RWPE1 (cell line): Measurements from ENCODE around the gene FAM227B.

Source experiments
- CTCF ChIA-PET: fragments of 350-600 bp; sonication (Branson Sonifier 250); formaldehyde crosslinking; extraction: SDS; loops from one replicate; lab custom pipeline; 2021; lab: Yijun Ruan, JAX
- POLR2A ChIA-PET: fragments of 400-600 bp; formaldehyde crosslinking; extraction: SDS; loops from one replicate; lab custom pipeline; 2020; ENCODE audit warnings: antibody characterized with exemption; ENCODE audit not compliant: low non-redundant PET; lab: Yijun Ruan, JAX
- DNase-seq: peaks from one replicate; pipeline ENCODE4 v3.0.0; 2012; ENCODE audit warnings: low spot score
- H3K27ac ChIP-seq: fragments of 450-650 bp; 2 replicates; pipeline ENCODE4 v1.5.1; 2017
- TF ChIP-seq, protein P1 (sequence below): fragments of 450-650 bp; conservative IDR thresholded peaks from 2 replicates; pipeline ENCODE4 v1.5.1; 2017; ENCODE audit warnings: low read depth, mild to moderate bottlenecking

Gene FAM227B

DNA sequence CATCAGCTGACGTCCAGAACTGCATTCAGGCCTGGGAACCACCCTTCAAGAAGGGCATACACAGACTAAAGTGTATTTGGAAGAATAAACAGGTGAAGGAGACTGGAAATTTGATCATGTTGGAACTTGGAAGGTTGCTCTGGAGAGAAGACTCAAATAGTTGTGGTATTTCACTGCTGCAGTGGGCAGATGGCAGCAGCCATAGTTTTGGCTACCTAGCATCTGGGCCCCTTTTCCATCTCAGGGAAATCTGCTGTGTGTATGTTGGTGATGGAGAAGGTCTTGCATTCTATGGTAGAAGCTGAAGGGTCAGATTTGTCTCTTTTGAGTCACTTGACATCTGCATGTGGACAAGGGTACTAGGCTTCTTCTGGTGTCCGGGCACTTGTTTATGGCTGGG is 311.9 kb downstream of the FAM227B start:
- ChIA-PET POLR2A (no interaction called here), CTCF (interaction anchor here (0.7 kb wide), 1 partner anchor 36 kb away, joined by 3 read pairs; no protein-coding TSS in a partner anchor)
- no peak overlapping the region for H3K27ac ChIP-seq
- TF ChIP-seq, protein P1, sequence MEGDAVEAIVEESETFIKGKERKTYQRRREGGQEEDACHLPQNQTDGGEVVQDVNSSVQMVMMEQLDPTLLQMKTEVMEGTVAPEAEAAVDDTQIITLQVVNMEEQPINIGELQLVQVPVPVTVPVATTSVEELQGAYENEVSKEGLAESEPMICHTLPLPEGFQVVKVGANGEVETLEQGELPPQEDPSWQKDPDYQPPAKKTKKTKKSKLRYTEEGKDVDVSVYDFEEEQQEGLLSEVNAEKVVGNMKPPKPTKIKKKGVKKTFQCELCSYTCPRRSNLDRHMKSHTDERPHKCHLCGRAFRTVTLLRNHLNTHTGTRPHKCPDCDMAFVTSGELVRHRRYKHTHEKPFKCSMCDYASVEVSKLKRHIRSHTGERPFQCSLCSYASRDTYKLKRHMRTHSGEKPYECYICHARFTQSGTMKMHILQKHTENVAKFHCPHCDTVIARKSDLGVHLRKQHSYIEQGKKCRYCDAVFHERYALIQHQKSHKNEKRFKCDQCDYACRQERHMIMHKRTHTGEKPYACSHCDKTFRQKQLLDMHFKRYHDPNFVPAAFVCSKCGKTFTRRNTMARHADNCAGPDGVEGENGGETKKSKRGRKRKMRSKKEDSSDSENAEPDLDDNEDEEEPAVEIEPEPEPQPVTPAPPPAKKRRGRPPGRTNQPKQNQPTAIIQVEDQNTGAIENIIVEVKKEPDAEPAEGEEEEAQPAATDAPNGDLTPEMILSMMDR: no peak
- DNase-seq: no peak

DNA sequence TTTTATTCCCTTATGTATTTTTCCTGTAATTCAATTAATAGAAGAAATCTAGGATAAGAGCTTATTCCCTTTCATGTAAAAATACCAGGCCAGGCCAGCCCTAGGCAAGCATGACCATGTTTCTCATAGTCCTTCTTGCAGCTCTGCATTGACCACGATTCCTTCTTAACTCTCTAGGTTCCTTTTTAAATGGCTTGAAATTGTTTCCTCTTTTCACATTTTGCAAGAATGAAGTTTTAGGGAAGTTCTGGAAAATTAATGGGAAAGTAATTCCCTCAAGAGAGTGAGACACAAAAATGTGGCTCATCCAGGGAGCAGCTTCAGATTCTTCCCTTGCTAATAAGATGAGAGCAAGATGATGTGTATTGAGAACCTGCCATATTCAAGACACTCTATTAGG is 314.1 kb downstream of the FAM227B start:
- ChIA-PET POLR2A (no interaction called here), CTCF (no interaction called here)
- TF ChIP-seq, protein P1: no peak
- no peak overlapping the region for H3K27ac ChIP-seq
- DNase-seq: no peak

DNA sequence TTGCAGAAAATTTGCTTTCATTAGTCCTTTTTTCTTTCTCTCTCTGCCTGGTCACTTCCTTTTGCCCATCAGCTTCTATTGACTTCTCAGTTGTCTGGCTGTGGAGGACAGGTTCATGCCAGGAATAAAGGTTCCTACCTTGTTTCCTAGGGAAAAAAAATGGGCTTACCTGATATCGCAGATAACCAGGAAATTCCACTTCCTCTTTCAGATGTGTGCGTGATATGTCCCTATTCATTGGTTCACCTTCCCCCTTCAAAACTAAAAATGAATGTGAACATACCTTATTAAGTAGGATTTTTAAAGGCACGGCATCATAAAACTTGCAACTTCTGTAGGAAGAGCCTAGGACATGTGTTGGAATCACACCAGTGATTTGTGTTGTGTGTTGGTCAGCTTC is 317.6 kb downstream of the FAM227B start:
- ChIA-PET CTCF (no interaction called here), POLR2A (no interaction called here)
- no peak overlapping the region for H3K27ac ChIP-seq
- TF ChIP-seq, protein P1: no peak
- no peak for DNase-seq

DNA sequence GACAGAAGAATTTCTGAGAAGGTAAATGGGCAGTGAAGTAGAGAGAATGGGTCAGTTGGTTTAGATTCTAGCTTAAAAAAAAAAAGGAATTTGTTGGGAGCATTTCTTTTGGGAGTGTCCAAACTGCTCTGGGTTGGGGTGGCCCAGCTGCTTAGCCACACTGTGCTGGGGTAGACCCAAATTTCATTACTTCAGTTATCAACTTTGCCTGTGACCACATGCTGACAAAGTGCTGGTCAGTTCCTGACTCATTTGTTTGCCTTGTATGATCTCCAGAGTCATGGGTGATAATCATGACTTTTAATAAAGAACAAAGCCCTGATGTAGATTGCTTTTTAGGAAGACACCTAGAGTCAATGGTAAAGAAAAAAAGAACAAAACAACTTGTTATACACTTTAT is 319.1 kb downstream of the FAM227B start:
- ChIA-PET POLR2A (no interaction called here), CTCF (interaction anchor here (0.6 to 1.5 kb wide), 2 partner anchors 9 to 22 kb away, joined by 3 to 4 read pairs; no protein-coding TSS in a partner anchor)
- TF ChIP-seq, protein P1: no peak
- no peak for DNase-seq
- no peak overlapping the region for H3K27ac ChIP-seq

DNA sequence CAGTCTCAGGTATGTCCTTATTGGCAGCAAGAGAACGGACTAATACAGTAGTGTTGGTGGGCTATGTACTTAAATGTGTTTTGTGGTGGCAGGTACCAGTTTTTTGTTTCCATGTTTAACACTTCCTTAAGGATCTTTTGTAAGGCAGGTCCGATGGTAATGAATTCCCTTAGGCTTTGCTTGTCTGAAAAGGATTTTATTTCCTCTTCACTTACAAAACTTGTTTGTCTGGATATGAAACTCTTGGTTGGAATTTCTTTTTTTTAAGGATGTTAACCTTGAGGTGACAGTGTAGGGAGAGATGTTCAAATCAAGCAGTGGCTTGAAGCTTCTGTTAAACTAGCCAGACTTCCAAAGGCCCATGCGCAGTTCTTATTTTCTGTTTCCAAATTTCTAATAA is 319.8 kb downstream of the FAM227B start:
- H3K27ac ChIP-seq: no peak overlapping the region
- TF ChIP-seq, protein P1: no peak
- CTCF ChIA-PET: interaction anchor here (0.5 to 1.5 kb wide), 2 partner anchors 8 to 499 kb away, joined by 4 to 5 read pairs; no protein-coding TSS in a partner anchor
- POLR2A ChIA-PET: no interaction called here
- no peak for DNase-seq

DNA sequence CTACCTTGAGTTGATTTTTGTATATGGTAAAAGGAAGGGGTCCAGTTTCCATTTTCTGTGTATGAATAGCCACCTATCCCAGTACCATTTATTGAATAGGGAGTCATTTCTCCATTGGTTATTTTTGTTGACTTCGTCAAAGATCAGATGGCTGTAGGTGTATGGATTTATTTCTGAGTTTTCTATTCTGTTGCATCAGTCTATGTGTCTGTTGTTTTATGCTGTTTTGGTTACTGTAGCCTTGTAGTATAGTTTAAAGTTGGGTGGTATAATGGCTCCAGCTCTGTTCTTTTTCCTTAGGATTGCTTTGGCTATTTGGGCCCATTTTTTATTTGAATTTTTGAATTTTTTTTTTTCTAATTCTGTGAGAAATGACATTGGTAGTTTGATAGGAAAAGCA is 323.0 kb downstream of the FAM227B start:
- H3K27ac ChIP-seq: no peak overlapping the region
- ChIA-PET POLR2A (no interaction called here), CTCF (no interaction called here)
- DNase-seq: no peak
- TF ChIP-seq, protein P1: no peak
